GM23338 (cell line): ENCODE data around the gene CRIP3. TPM values are rescaled to one million over a fixed set of nuclear protein-coding genes. Genes with fewer than 3 reads are reported as not detected.
A peak's percentile ranks its signal among the peaks of the same experiment; 100 is the strongest.

Experiments
- ATAC-seq: fragments of 200-7000 bp; cut with Tn5 transposase; 3 replicates; pipeline ENCODE4 v1.9.1; 2020
- DNase-seq: peaks from one replicate; pipeline ENCODE4 v3.0.0-alpha.2; 2015; ENCODE audit warnings: low spot score
- H2AFZ ChIP-seq: fragments of 200-600 bp; sonication (generic); 2 replicates; pipeline ENCODE4 v1.8.0; 2016; ENCODE audit warnings: antibody characterized with exemption, mild to moderate bottlenecking, moderate library complexity
- H3F3A ChIP-seq: fragments of 200-600 bp; sonication (generic); replicated peaks from 2 replicates; pipeline ENCODE4 v1.8.0; 2017; ENCODE audit warnings: antibody characterized with exemption, mixed run types, low read depth
- H3K27ac ChIP-seq: fragments of 200-600 bp; sonication (generic); 2 replicates; pipeline ENCODE4 v1.6.1; 2016; ENCODE audit warnings: low read depth
- H3K27me3 ChIP-seq: fragments of 200-600 bp; sonication (generic); 2 replicates; pipeline ENCODE4 v1.8.0; 2016; ENCODE audit warnings: mild to moderate bottlenecking, mixed run types, moderate library complexity; ENCODE audit not compliant: insufficient read depth
- H3K36me3 ChIP-seq: fragments of 200-600 bp; sonication (generic); 2 replicates; pipeline ENCODE4 v1.8.0; 2016; ENCODE audit warnings: mild to moderate bottlenecking; ENCODE audit not compliant: insufficient read depth
- H3K4me1 ChIP-seq: fragments of 200-600 bp; sonication (generic); 2 replicates; pipeline ENCODE4 v1.8.0; 2016; ENCODE audit warnings: mild to moderate bottlenecking, moderate library complexity; ENCODE audit not compliant: insufficient read depth
- H3K4me2 ChIP-seq: fragments of 200-600 bp; sonication (generic); 2 replicates; pipeline ENCODE4 v1.7.1; 2017; ENCODE audit warnings: mixed run types
- H3K4me3 ChIP-seq: fragments of 200-600 bp; sonication (generic); 2 replicates; pipeline ENCODE4 v1.6.1; 2016; ENCODE audit warnings: mixed run types
- H3K79me2 ChIP-seq: fragments of 200-600 bp; sonication (generic); replicated peaks from 2 replicates; pipeline ENCODE4 v1.8.0; 2017; ENCODE audit warnings: mild to moderate bottlenecking; ENCODE audit not compliant: insufficient read depth
- H3K9me2 ChIP-seq: fragments of 200-600 bp; sonication (generic); 2 replicates; pipeline ENCODE4 v1.8.0; 2017; ENCODE audit not compliant: insufficient read depth
- H4K20me1 ChIP-seq: fragments of 200-600 bp; sonication (generic); replicated peaks from 2 replicates; pipeline ENCODE4 v1.8.0; 2017; ENCODE audit warnings: mild to moderate bottlenecking; ENCODE audit not compliant: insufficient read depth
- H3K27ac Mint-ChIP-seq: 2 replicates; pipeline ENCODE4 v1.8.0; 2020; ENCODE audit warnings: inconsistent platforms, mild to moderate bottlenecking, moderate library complexity, mixed read lengths
- H3K27me3 Mint-ChIP-seq: 3 replicates; pipeline ENCODE4 v1.8.0; 2022; ENCODE audit warnings: low read depth, mild to moderate bottlenecking, moderate library complexity, mixed read lengths, inconsistent platforms; ENCODE audit not compliant: insufficient read depth, poor library complexity
- H3K36me3 Mint-ChIP-seq: 3 replicates; pipeline ENCODE4 v1.8.0; 2021; ENCODE audit warnings: low read depth, mild to moderate bottlenecking, inconsistent platforms, moderate library complexity, mixed read lengths
- H3K4me1 Mint-ChIP-seq: 3 replicates; pipeline ENCODE4 v1.8.0; 2020; ENCODE audit warnings: mild to moderate bottlenecking, inconsistent platforms, mixed read lengths
- H3K4me3 Mint-ChIP-seq: 3 replicates; pipeline ENCODE4 v1.8.0; 2021; ENCODE audit warnings: moderate library complexity, mild to moderate bottlenecking, inconsistent platforms, mixed read lengths
- H3K9me3 Mint-ChIP-seq: 3 replicates; pipeline ENCODE4 v1.8.0; 2020; ENCODE audit warnings: moderate library complexity, mild to moderate bottlenecking, inconsistent platforms, mixed read lengths
- CTCF ChIP-seq, 2 experiments: fragments of 200-600 bp in 1 of 2; sonication (generic) in 1 of 2; conservative IDR thresholded peaks; 2 replicates each; pipeline versions ENCODE4 v1.5.1 to v1.6.1; 2016 to 2017; ENCODE audit warnings: antibody characterized with exemption in 2 of 2, low read depth in 2 of 2, mild to moderate bottlenecking in 2 of 2, moderate library complexity in 1 of 2
- ETS1 ChIP-seq: IDR thresholded peaks from 2 replicates; pipeline ENCODE4 v1.6.1; 2016; ENCODE audit warnings: antibody characterized with exemption
- STAT1 ChIP-seq: IDR thresholded peaks from one replicate; pipeline ENCODE4 v1.6.1; 2016; ENCODE audit warnings: antibody characterized with exemption; ENCODE audit not compliant: unreplicated experiment
- ZNF331 ChIP-seq: fragments of 250-450 bp; sonication (Bioruptor Pico); IDR thresholded peaks from 2 replicates; pipeline ENCODE4 v1.5.0; 2020; ENCODE audit warnings: low read depth, mild to moderate bottlenecking, moderate library complexity
- polyA plus RNA-seq: library from polyadenylated mRNA; unstranded; fragments of >200 nt; fragmentation: Nextera tagmentation; extraction: Ambion mirVana; gene quantifications from 2 replicates; pipeline ENCODE4 v1.2.1, GENCODE V29; 2016
- total RNA-seq: library from RNA; depleted of rRNA; stranded (reverse); fragments of >200 nt; shearing (Covaris generic); gene quantifications from 2 replicates; pipeline ENCODE4 v1.2.3, GENCODE V29; 2014
- TF ChIP-seq, protein P1 (sequence below): fragments of 250-450 bp; sonication (Bioruptor Pico); IDR thresholded peaks from 2 replicates; pipeline ENCODE4 v1.5.0; 2020; ENCODE audit warnings: mild to moderate bottlenecking, moderate library complexity

CRIP3 gene
- total and polyA plus RNA-seq, 2 experiments from 2014 or later: 22.0 to 36.0 TPM

GRCh38 chr6:43283514-43283901 lies 25.1 kb downstream of the CRIP3 start:
- no peak overlapping the region for H3K27ac Mint-ChIP-seq
- Histone ChIP-seq H3K4me1 (peaks cover 10% of the 10 kb centered on the region), H4K20me1 (no peaks in the 10 kb centered on the region), H2AFZ (no peak overlapping the region), H3K27ac (no peak overlapping the region), H3F3A (peaks cover 2% of the 10 kb centered on the region; the same call in 1 of the 2 replicates), H3K4me3 (no peak overlapping the region), H3K4me2 (no peak overlapping the region), H3K9me2 (no peaks in the 10 kb centered on the region), H3K36me3 (no peaks in the 10 kb centered on the region), H3K27me3 (peaks cover 24% of the 10 kb centered on the region), H3K79me2 (no peaks in the 10 kb centered on the region)
- ATAC-seq (no peak), DNase-seq (no peak)
- peaks cover 19% of the 10 kb centered on the region for H3K4me1 Mint-ChIP-seq
- H3K9me3 Mint-ChIP-seq: no peaks in the 10 kb centered on the region
- TF ChIP-seq, protein P1, sequence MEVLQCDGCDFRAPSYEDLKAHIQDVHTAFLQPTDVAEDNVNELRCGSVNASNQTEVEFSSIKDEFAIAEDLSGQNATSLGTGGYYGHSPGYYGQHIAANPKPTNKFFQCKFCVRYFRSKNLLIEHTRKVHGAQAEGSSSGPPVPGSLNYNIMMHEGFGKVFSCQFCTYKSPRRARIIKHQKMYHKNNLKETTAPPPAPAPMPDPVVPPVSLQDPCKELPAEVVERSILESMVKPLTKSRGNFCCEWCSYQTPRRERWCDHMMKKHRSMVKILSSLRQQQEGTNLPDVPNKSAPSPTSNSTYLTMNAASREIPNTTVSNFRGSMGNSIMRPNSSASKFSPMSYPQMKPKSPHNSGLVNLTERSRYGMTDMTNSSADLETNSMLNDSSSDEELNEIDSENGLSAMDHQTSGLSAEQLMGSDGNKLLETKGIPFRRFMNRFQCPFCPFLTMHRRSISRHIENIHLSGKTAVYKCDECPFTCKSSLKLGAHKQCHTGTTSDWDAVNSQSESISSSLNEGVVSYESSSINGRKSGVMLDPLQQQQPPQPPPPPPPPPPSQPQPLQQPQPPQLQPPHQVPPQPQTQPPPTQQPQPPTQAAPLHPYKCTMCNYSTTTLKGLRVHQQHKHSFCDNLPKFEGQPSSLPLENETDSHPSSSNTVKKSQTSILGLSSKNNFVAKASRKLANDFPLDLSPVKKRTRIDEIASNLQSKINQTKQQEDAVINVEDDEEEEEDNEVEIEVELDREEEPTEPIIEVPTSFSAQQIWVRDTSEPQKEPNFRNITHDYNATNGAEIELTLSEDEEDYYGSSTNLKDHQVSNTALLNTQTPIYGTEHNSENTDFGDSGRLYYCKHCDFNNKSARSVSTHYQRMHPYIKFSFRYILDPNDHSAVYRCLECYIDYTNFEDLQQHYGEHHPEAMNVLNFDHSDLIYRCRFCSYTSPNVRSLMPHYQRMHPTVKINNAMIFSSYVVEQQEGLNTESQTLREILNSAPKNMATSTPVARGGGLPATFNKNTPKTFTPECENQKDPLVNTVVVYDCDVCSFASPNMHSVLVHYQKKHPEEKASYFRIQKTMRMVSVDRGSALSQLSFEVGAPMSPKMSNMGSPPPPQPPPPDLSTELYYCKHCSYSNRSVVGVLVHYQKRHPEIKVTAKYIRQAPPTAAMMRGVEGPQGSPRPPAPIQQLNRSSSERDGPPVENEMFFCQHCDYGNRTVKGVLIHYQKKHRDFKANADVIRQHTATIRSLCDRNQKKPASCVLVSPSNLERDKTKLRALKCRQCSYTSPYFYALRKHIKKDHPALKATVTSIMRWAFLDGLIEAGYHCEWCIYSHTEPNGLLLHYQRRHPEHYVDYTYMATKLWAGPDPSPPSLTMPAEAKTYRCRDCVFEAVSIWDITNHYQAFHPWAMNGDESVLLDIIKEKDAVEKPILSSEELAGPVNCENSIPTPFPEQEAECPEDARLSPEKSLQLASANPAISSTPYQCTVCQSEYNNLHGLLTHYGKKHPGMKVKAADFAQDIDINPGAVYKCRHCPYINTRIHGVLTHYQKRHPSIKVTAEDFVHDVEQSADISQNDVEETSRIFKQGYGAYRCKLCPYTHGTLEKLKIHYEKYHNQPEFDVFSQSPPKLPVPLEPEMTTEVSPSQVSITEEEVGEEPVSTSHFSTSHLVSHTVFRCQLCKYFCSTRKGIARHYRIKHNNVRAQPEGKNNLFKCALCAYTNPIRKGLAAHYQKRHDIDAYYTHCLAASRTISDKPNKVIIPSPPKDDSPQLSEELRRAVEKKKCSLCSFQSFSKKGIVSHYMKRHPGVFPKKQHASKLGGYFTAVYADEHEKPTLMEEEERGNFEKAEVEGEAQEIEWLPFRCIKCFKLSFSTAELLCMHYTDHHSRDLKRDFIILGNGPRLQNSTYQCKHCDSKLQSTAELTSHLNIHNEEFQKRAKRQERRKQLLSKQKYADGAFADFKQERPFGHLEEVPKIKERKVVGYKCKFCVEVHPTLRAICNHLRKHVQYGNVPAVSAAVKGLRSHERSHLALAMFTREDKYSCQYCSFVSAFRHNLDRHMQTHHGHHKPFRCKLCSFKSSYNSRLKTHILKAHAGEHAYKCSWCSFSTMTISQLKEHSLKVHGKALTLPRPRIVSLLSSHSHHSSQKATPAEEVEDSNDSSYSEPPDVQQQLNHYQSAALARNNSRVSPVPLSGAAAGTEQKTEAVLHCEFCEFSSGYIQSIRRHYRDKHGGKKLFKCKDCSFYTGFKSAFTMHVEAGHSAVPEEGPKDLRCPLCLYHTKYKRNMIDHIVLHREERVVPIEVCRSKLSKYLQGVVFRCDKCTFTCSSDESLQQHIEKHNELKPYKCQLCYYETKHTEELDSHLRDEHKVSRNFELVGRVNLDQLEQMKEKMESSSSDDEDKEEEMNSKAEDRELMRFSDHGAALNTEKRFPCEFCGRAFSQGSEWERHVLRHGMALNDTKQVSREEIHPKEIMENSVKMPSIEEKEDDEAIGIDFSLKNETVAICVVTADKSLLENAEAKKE (CRISPR knock-in tag): no peak
- TF ChIP-seq CTCF (conservative IDR thresholded peaks at IDR 0.05; ENCODE audit: low read depth in 2 of 2): 0 out of 4 replicates have a peak, but pooled peaks of 1 of the 2 experiments have one; percentile 12
- no peak for TF ChIP-seq ETS1
- TF ChIP-seq ZNF331: no peak
- TF ChIP-seq STAT1: no peak
- H3K4me3 Mint-ChIP-seq: no peak overlapping the region
- no peaks in the 10 kb centered on the region for H3K36me3 Mint-ChIP-seq
- H3K27me3 Mint-ChIP-seq: peaks cover 24% of the 10 kb centered on the region
